K562 treated with DMSO at 1 percent for 48 hours (cell line): ENCODE measurements around the gene CFAP58. TPM values are rescaled to one million over a fixed set of nuclear protein-coding genes. Genes with fewer than 3 reads are reported as not detected.

Experiments
- total RNA-seq: library from RNA; unstranded; fragments of 300-600 nt; gene quantifications from 2 replicates; pipeline ENCODE4 v1.2.3, GENCODE V29; 2022; ENCODE audit warnings: low replicate concordance; ENCODE audit errors: extremely low read depth

CFAP58 gene
- total RNA-seq: not detected in 2 replicates

GRCh38 chr10:104353325-104354048 lies at the start of gene CFAP58:
TSS of gene CFAP58 (plus strand) at chr10:104353833. CDS start at chr10:104353898, 65 bp downstream.

GRCh38 chr10:104337985-104338735 lies 15.5 kb upstream of the CFAP58 start, which contains the start of gene ITPRIP:
TSS of gene ITPRIP (minus strand) at chr10:104338465. CDS start at chr10:104316051, 22,414 bp downstream.

Other genes starting within 250 kb of the CFAP58 start
- gene SFR1, start 231.7 kb upstream of the CFAP58 start, total RNA-seq: not detected in 2 replicates
- gene CFAP43, start 121.5 kb upstream of the CFAP58 start, total RNA-seq: not detected in 2 replicates
- not detected in 2 replicates for gene GSTO1, start 98.9 kb upstream of the CFAP58 start, total RNA-seq
- gene GSTO2, start 84.6 kb upstream of the CFAP58 start, total RNA-seq: not detected in 2 replicates
- gene ITPRIP, start 15.4 kb upstream of the CFAP58 start, total RNA-seq: not detected in 2 replicates